H1 (cell line): ENCODE data around the gene LPAR4.

Source experiments
- CTCF ChIP-seq, 3 experiments: IDR thresholded peaks; 1 replicate in 2 of 3; 2 replicates in 1 of 3; pipeline versions ENCODE4 v1.5.1 to v1.6.1; 2011; ENCODE audit warnings: low read length in 3 of 3, mild to moderate bottlenecking in 3 of 3, inconsistent platforms in 2 of 3, low read depth in 1 of 3, moderate library complexity in 1 of 3; ENCODE audit not compliant: insufficient read depth in 1 of 3; ENCODE audit errors: control extremely low read depth in 1 of 3
- POLR2A ChIP-seq, 2 experiments: IDR thresholded peaks; 1 replicate in 1 of 2; 2 replicates in 1 of 2; pipeline ENCODE4 v1.6.1; 2011; ENCODE audit warnings: low read depth in 2 of 2, low read length in 2 of 2, mild to moderate bottlenecking in 2 of 2; ENCODE audit errors: control extremely low read depth in 1 of 2
- TEAD4 ChIP-seq: IDR thresholded peaks from 2 replicates; pipeline ENCODE4 v1.6.1; 2012; ENCODE audit warnings: low read depth, low read length, inconsistent platforms, mixed read lengths

- TF ChIP-seq CTCF (IDR thresholded peaks at IDR 0.05; ENCODE audit: control extremely low read depth in 1 of 3, insufficient read depth in 1 of 3, low read depth in 1 of 3, low read length in 3 of 3) (no peak), TEAD4 (no peak), POLR2A (IDR thresholded peaks at IDR 0.05; ENCODE audit: control extremely low read depth in 1 of 2, low read depth in 2 of 2, low read length in 2 of 2) (no peak)
These were observed 41.4 kb upstream of the LPAR4 start for GRCh38 chrX:78706071-78706470.
